Measurements from ENCODE around the gene AP3M1. TPM values are rescaled to one million over a fixed set of nuclear protein-coding genes. Genes with fewer than 3 reads are reported as not detected.

The AP3M1 gene
- total RNA-seq, 1 donor from 2014 or later, result 14.6 TPM

GRCh38 chr10:74081192-74081803, 69.3 kb downstream of the AP3M1 start:
- ATAC-seq (peak; percentile 91), DNase-seq (ENCODE audit: low spot score) (no peak)

- ATAC-seq (no peak), DNase-seq (ENCODE audit: low spot score) (no peak)
Measured at GRCh38 chr10:74079936-74080590, 70.6 kb downstream of the AP3M1 start.

- DNase-seq (ENCODE audit: low spot score) (no peak), ATAC-seq (no peak)
Measured at GRCh38 chr10:74079028-74079935, 71.3 kb downstream of the AP3M1 start.

GRCh38 chr10:74078037-74078436, 72.6 kb downstream of the AP3M1 start:
- ATAC-seq (no peak), DNase-seq (ENCODE audit: low spot score) (no peak)

GRCh38 chr10:74077416-74077815, 73.2 kb downstream of the AP3M1 start:
- ATAC-seq, result no peak

GRCh38 chr10:74076961-74077360, 73.7 kb downstream of the AP3M1 start:
- ATAC-seq (no peak), DNase-seq (ENCODE audit: low spot score) (no peak)

More at GRCh38 chr10:74077416-74077815, 73.2 kb downstream of the AP3M1 start:
- no peak for DNase-seq (ENCODE audit: low spot score)

- no peak for DNase-seq (ENCODE audit: low spot score)
- ATAC-seq, result no peak
Measured at GRCh38 chr10:74075906-74076305, 74.7 kb downstream of the AP3M1 start.

- DNase-seq (ENCODE audit: low spot score) (no peak), ATAC-seq (no peak)
Measured at GRCh38 chr10:74072503-74072902, 78.1 kb downstream of the AP3M1 start.

- DNase-seq (ENCODE audit: low spot score) (no peak), ATAC-seq (no peak)
Measured at GRCh38 chr10:74071157-74071556, 79.5 kb downstream of the AP3M1 start.

Other genes starting within 250 kb of the AP3M1 start
- 0.50 TPM for gene PLAU, start 239.7 kb downstream of the AP3M1 start, total RNA-seq
- 14.5 TPM for gene VCL, start 152.7 kb downstream of the AP3M1 start, total RNA-seq
- 76.2 TPM for gene ADK, start 393 bp upstream of the AP3M1 start, total RNA-seq